OCI-LY7 (cell line): ENCODE measurements around the gene LRRC4C.

ENCODE experiments used
- CTCF ChIP-seq: fragments of 200-600 bp; sonication (generic); conservative IDR thresholded peaks from 2 replicates; pipeline ENCODE4 v1.5.1; 2014; ENCODE audit warnings: mild to moderate bottlenecking, antibody characterized with exemption, low read length, moderate library complexity, mixed read lengths
- EZH2phosphoT487 ChIP-seq: fragments of 200-600 bp; sonication (generic); IDR thresholded peaks from 2 replicates; pipeline ENCODE4 v1.6.1; 2018; ENCODE audit warnings: low read depth, borderline replicate concordance, mild to moderate bottlenecking, mixed run types, antibody characterized with exemption, low read length, moderate library complexity, mixed read lengths

GRCh38 chr11:40314327-40314726 is 1145.1 kb downstream of the LRRC4C start:
- TF ChIP-seq CTCF (no peak), EZH2phosphoT487 (no peak)
